NCI-H82 (cell line): Measurements from ENCODE around the gene KCNH2.
"Not testable (repeated sequence)": the region's sequence is repeated elsewhere in the genome, so short reads cannot be mapped to it uniquely, and the experiment has no call there.

Experiments
- DNase-seq: peaks from one replicate; lab custom pipeline; 2025; lab: John Stamatoyannopoulos, UW

KCNH2 gene, protein sequence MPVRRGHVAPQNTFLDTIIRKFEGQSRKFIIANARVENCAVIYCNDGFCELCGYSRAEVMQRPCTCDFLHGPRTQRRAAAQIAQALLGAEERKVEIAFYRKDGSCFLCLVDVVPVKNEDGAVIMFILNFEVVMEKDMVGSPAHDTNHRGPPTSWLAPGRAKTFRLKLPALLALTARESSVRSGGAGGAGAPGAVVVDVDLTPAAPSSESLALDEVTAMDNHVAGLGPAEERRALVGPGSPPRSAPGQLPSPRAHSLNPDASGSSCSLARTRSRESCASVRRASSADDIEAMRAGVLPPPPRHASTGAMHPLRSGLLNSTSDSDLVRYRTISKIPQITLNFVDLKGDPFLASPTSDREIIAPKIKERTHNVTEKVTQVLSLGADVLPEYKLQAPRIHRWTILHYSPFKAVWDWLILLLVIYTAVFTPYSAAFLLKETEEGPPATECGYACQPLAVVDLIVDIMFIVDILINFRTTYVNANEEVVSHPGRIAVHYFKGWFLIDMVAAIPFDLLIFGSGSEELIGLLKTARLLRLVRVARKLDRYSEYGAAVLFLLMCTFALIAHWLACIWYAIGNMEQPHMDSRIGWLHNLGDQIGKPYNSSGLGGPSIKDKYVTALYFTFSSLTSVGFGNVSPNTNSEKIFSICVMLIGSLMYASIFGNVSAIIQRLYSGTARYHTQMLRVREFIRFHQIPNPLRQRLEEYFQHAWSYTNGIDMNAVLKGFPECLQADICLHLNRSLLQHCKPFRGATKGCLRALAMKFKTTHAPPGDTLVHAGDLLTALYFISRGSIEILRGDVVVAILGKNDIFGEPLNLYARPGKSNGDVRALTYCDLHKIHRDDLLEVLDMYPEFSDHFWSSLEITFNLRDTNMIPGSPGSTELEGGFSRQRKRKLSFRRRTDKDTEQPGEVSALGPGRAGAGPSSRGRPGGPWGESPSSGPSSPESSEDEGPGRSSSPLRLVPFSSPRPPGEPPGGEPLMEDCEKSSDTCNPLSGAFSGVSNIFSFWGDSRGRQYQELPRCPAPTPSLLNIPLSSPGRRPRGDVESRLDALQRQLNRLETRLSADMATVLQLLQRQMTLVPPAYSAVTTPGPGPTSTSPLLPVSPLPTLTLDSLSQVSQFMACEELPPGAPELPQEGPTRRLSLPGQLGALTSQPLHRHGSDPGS

DNA sequence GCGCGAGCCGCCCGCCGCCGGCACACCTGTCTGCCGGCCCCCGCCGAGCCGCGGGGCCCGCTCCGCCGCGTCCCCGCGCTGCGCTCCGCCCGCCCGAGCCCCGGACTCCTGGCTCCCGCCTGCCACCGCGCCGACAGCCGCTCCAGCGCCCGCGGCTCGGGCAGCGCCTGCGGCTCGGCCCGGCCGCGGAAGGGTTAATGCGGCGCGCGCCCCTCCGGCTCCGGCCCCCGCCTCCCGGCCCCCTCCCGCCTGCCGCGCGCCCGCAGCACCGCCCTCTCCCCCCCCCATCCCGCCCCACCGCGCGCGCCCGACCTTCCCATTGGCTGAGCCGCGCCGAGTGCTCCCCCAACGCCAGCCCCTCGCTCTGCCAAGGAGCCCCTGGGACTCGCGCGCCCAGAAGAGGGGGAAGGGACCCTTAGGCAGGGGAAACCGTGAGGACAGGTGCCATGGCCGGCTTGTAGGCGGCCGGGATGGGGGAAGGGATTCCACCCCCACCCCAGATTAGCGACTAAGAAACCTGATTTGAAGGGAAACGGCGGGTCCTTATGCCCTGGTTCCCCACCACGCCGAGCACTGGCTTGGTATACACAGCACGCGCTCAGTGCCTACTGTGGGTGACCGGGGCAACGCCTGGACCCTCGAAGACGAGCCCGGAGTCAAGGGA, at the start of gene KCNH2:
Gene KCNH2, minus strand, starts transcription at position 196 of the 664 bp plus-strand sequence. CDS start 408 bp downstream, outside the sequence.
- DNase-seq = peak; percentile 97

DNA sequence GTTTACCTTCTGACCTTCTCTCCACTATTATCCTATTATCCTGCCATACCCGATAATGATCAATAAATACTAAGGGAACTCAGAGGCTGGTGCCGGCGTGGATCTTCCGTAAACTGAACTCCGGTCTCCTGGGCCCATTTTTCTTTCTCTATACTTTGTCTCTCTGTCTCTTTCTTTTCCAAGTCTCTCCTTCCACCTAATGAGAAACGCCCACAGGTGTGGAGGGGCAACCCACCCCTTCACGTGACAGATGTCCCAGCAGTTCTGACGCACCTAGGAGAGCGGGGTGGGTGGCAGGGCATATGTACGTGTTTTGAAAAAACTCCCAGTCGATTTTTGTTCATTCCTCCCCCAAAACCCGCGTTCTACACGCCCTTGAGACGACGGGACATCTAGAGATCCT, 49.6 kb upstream of the KCNH2 start:
- DNase-seq = not testable (repeated sequence)

DNA sequence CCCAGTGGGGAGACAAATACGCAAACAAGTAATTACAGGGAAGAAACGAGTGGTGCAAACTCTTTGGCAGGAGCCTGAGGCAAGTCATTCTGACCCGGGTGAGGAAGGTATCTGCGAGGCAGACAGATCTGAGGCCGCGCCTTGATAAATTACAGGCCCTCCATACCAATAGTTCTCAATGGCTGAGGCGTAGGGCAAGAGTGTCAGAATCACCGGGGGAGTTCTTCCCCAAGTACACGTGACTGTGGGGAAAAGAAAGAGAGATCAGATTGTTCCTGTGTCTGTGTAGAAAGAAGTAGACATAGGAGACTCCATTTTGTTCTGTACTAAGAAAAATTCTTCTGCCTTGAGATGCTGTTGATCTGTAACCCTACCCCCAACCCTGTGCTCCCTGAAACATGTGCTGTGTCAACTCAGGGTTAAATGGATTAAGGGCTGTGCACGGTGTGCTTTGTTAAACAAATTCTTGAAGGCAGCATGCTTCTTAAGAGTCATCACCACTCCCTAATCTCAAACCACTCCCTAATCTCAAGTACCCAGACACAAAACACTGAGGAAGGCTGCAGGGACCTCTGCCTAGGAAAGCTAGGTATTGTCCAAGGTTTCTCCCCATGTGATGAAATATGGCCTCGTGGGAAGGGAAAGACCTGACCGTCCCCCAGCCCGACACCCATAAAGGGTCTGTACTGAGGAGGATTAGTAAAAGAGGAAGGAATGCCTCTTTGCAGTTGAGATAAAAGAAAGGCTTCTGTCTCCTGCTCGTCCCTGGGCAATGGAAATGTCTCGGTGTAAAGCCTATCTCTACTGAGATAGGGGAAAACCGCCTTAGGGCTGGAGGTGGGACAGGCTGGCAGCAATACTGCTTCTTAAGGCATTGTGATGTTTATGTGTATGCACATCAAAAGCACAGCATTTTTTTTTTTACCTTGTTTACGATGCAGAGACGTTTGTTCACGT, 48.9 kb upstream of the KCNH2 start:
- DNase-seq = peak; percentile 88

DNA sequence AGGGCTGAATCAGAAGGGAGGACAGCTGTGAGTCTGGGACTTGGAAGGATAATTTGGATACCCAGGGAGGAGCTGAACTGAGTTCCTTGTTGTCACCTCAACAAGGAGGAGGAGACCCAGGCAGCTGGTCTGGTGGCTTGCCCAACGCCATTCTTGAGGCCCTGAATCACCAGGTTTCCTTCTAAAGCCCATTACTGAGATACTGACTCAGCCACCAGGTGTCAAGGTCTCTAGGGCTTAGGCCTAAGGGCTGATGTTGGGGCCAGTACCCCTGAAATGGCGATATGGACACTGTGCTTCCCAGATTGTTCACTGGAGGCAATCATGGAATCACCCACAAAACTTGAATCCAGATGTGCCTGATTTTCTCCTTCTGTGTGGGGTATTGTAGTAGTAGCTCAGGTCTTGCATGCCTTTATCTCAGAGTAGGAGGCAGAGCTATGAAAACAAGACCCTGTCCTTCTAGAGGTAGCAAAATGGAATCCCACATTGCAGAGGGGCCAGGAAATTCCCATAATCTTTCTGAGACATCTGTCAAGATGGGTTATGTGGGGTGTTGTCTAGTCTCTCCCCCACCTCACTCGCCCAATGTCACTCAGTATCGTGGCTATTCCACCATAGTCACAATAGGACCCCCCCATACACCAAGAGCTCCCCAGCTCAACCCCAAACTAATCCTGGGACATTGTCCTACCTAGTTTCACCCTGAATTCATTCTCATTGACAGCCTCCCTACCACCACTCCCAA, 48.0 kb upstream of the KCNH2 start:
- DNase-seq = peak; percentile 40

DNA sequence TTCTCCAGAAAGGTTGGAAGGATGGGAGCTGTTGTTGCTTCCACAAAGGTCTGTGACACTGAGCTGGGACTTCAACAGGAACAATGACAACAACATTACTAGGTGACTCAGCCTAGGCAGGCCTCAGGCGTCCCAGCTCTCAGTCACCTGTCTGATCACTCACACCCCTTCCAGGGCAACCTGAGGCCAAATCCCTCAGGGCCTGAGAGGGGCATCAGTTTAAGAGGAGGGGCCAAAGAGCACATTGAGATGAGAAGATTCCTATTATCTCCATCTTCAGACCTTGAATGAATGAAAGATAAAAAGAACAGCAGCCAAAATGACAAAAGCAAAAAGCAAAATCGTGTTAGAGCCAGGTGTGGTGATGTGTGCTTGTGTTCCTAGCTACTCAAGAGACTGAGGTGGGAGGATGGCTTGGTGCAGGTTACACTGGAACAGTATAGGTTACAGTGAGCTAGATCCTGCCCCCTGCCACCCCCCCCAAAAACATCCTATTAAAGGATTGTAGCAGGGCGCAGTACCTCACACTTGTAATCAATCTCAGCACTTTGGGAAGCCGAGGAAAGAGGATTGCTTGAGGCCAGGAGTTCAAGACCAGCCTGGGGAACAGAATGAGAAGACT, 46.4 kb upstream of the KCNH2 start, which contains the start of gene ATG9B:
Gene ATG9B, minus strand, starts transcription at position 60 of the 622 bp plus-strand sequence. CDS start 71 bp downstream, outside the sequence.
- DNase-seq = peak; percentile 33

DNA sequence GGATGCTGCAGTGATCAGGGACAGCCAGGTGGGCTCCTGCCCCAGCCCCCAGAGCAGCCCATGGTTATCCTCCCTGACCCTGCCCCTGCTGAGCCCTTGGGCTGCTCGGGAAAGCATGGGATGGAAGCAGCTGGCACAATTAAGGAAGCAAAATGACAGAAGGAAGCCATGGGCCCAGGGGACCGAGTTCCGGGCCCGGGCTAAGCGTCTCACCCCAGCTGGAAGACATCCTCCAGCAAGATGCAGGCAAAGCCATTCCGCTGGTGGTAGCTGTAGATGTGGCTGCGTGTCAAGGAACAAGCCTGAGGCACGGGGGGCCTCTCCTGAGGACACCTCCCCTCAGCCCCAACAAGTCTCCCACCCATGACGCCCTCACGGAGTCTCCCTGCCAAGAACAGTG, 45.1 kb upstream of the KCNH2 start:
- DNase-seq = peak; percentile 46

DNA sequence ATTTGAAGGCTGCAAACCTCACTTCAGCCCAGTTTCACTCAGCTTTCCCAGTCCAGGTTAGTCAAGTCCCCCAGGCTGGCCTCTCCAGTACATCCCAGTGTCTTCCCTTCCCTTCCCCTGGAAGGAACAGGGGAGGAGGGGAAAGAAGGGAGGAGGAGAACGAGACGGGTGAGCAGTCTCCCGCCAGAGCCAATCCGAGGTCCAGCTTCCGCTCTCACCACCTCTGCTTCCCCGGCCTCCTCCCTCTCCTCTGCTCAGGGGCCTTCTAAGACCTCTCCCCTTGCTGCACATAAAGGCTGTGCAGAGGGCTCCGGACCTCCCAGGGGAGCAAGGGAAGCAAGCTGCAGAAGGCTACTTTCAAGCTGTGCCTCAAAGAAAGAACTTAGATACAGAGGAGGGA, 42.1 kb upstream of the KCNH2 start:
- DNase-seq = peak; percentile 23

DNA sequence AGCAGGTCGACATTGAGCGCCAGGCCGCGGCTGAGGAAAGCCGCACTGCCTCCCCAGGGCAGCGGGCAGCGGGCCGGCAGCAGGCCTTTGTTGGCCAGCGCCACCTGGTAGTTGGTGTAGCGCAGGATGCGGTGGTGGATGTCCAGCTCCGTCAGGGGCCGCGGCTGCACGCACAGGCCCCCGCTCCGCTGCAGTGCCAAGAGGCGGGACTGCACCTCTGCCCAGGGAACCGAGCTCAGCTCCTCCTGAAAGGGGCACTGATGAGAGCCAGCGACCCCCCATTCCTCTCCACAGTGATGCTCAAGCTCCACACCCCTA, 41.0 kb upstream of the KCNH2 start:
- no peak for DNase-seq

DNA sequence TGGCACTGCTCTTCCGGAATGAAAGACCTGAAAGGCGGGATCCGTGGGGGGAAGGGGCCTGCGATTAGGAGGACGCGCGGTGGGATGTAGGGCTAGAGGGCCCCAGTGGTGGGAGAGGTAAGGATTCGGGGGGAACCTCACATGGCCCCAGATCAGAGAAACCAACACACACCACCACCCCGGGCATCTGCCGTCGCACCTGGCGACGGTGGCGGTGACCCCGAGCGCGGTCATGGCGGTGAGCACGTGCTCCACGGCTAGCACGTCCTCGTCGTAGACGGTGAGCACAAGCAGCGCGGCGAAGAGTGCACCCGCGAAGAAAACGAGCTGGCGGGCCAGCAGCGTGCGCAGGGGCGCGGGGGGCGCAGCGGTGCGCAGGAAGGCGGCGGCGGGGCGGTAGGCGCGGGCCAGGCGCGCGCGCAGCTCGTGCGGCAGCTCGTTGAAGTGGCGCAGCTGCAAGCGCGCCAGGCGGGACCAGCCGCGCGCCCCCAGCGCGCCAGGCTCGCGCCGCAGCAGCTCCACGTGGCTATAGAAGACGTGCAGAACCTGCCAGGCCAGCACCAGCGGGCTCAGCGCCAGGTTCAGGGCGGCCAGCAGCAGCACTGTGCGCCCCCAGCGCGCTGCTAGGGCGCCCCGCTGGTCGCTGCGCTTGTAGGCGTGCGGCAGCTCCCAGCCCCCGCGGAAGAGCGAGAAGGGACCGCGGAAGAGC, 40.5 kb upstream of the KCNH2 start:
- DNase-seq = no peak

DNA sequence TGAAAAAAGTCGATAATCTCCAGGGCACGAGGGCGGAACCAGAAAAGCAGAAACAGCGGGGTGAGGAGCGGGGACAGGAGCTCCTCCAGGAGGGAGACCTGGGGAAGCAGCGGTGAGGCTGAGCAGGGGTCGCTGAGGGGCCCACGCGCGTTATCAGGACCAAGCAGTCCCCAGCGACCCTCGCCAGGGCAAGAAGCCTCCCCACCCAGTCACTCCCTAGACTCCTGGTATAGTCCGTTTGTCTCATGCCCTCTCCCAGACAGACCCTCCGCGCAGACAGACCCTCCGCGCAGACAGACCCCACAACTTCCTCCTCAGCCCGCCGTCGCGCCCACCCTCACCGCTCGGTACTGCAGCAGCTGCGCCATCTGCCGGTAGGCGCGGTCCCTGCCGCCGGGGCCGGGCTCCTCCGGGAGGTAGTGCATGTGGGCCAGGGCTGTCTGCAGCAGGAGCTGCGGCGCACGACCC, 39.9 kb upstream of the KCNH2 start:
- DNase-seq = peak; percentile 85

DNA sequence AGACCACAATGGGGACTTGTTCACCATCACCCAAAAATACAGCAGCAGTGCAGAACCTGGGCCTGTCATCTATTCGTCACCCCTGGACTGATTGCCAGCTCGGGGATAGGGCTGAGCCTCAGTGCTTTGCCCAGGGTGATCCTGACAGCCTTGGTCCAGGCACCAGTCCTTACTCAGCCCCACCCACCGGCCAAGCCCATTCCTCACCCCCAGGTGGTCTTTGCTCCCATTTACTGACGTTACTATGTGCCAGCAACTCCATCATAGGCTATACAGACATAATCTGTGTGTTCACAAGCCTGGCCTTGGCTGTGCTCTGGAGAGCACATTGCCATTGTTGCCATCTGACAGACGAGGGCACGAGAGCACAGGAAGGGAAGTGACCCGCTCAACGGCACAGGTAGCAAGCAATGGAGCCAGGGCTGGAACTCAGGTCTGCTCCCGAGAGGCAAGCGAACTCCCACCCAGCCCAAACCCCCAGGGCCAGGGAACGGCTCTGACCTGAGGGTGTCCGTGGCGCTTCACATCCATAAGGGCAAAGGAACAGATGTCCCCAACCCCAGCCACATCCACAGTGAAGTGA, 39.3 kb upstream of the KCNH2 start:
- no peak for DNase-seq

DNA sequence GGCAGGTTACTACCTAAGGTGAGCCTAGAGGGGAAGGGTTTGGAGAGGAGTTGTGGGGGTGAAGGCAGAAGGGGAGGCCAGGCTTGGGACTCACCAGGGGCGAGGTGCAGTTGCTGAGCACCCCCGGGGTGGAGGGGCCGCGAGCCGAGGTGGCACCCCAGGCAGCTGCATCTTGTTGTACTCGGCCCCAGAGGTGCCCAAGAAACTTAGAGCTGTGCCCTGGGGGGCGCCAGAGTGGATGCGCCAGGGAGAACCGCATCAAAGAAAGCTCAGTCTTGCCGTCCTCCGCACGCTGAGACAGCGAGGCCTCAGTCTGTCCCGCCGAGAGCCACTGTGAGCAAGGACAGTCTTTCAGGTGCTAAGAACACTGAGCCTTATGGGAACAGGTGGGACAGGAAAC, 38.8 kb upstream of the KCNH2 start:
- DNase-seq = no peak

DNA sequence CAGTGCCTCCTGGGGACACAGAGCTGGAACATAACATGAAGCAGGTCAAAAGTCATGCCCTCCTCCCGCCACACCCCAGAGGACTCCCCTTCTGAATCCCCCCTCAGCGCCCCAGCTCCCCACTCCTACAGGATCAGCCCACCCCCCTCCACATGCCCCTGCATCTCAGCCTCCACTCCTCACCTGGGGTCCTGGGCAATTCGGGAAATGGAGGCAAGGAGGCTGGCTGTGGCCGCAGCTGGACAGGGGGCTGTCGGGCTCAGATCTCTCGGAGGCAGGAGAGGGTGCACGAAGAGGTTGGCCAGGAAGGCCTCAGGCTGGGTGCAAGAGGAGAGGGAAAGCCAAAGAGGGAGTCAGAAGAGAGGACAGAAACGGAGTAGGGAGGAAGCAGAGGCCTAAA, 38.4 kb upstream of the KCNH2 start:
- no peak for DNase-seq

DNA sequence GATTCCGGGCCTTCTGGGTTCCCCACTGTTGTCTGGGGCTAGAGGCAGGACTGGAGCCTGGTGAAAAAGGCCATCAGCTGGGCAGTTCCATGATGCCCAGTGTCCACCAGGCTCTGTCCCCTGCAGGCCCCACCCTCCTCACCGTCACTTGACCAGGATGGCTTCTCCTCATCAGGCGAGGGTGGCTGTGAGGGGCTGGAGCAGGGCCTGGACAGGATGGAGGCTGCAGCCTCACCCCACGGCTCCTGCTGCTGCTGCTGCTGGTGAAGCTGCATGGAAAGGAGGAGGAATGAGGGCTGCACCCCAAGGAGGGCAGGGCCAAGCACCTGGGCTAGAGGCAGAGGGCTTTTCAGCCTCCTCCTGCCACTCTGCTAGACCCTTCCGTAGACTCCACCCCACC, 37.8 kb upstream of the KCNH2 start:
- DNase-seq = no peak

DNA sequence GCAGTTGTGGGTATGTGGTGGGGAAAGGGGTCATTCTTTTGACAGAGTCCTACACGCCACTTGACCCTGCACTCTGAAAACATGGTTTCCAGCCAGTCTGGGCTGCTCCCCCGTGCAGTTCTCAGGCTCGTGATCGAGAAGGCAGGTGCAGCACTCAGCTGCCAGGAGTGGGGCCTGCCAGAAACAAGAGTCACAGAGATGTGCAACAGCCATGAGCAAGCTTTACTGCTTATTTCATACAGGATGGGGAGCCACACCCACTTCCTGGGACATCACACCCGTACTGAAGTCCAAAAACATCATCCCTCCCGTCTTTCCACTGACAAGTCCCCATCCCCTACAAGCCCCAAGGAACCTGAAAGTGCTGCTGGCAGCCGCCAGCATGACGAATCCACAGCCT, 36.8 kb upstream of the KCNH2 start:
- no peak for DNase-seq

DNA sequence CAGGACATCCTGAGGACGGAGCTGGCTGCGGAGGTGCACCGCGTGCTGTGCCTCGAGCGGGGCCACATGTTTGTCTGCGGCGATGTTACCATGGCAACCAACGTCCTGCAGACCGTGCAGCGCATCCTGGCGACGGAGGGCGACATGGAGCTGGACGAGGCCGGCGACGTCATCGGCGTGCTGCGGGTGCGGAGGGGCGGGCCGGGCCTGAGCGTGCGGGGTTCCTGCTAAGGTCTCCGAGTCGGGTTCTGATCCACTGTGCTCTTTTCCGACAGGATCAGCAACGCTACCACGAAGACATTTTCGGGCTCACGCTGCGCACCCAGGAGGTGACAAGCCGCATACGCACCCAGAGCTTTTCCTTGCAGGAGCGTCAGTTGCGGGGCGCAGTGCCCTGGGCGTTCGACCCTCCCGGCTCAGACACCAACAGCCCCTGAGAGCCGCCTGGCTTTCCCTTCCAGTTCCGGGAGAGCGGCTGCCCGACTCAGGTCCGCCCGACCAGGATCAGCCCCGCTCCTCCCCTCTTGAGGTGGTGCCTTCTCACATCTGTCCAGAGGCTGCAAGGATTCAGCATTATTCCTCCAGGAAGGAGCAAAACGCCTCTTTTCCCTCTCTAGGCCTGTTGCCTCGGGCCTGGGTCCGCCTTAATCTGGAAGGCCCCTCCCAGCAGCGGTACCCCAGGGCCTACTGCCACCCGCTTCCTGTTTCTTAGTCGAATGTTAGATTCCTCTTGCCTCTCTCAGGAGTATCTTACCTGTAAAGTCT, 35.8 kb upstream of the KCNH2 start:
- DNase-seq = peak; percentile 91

DNA sequence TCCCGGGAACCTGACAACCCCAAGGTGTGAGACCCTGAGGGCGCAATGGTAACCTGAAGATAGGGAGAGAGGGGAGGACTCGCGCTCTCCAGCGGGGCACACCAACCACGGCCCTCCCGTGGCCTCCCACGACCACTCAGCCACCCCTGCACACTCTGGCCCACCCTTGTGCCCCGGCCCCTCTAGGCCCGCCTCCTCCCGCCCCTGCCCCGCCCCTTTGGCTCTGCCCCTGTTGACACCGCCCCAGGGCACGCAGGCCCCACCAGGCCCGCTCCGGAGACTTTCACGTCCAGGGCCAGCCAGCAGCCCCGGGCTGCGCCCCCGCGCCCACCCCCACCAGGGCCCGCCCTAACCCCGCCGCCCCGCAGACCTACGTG, 35.2 kb upstream of the KCNH2 start:
- peak; percentile 77 for DNase-seq

DNA sequence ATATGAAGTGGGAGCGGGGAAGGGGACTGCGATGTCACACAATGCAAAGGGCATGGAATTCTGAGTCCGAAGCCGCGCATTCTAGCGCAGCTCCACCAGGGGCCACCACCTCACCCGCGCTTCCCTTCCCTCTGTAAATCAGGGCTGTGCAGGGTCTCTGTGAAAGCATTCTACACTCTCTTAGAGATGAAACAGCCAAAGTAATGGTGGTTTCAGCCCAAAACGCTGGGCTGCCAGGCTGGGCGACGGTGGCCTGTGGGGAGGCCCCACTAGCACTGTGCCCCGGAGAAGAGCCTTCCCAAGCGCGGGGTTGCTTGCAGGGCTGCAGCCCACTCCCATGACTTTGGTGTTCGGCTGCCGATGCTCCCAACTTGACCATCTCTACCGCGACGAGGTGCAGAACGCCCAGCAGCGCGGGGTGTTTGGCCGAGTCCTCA, 34.8 kb upstream of the KCNH2 start:
- DNase-seq = peak; percentile 85
